Right ventricle myocardium inferior (tissue), 1 donor: ENCODE data around the gene MEP1B. TPM values are rescaled to one million over a fixed set of nuclear protein-coding genes. Genes with fewer than 3 reads are reported as not detected.
"Not testable (repeated sequence)": the region's sequence is repeated elsewhere in the genome, so short reads cannot be mapped to it uniquely, and the experiment has no call there.

Source experiments
- ATAC-seq: fragments of 200-7000 bp; cut with Tn5 transposase; one replicate; pipeline ENCODE4 v1.9.1; 2020; ENCODE audit warnings: mild to moderate bottlenecking, moderate library complexity
- DNase-seq: peaks from one replicate; pipeline ENCODE4 v3.0.0; 2021; ENCODE audit errors: missing footprints
- intact Hi-C: fragments of 100-400 bp; cut with DNase I; formaldehyde crosslinking; loops from one replicate; pipeline ENCODE4 v1.11.0; 2022
- long read RNA-seq: library from polyadenylated mRNA; unstranded; transcript quantifications from one replicate; pipeline ENCODE4 v2.0.0, GENCODE V29; 2021
- total RNA-seq: library from RNA; stranded (reverse); fragmentation: NEBNext Ultra II Directional; extraction: Animal tissue kit (Norgen Biotek cat#: 25700); gene quantifications from one replicate; pipeline ENCODE4 v1.2.1, GENCODE V29; 2021
- donor health status: DM: no; HTN: yes; CAD: no; lungs with severe emphysema.

MEP1B gene
- total RNA-seq, result not detected
- long read RNA-seq, result 0 reads

GRCh38 chr18:32189790-32190189 is at the start of gene MEP1B:
TSS of gene MEP1B (plus strand) at chr18:32190039. CDS start at chr18:32190071, 32 bp downstream.
- ATAC-seq (no peak), DNase-seq (no peak)
- intact Hi-C loops, result no loop called here

GRCh38 chr18:32148185-32148870 is 41.5 kb upstream of the MEP1B start:
- no peak for DNase-seq
- intact Hi-C loops, result no loop called here
- ATAC-seq, result no peak

- DNase-seq (no peak), ATAC-seq (no peak)
- intact Hi-C loops, result no loop called here
Observed at GRCh38 chr18:32152705-32153448, 37.0 kb upstream of the MEP1B start.

GRCh38 chr18:32156855-32157254 is 33.0 kb upstream of the MEP1B start:
- ATAC-seq (no peak), DNase-seq (no peak)
- intact Hi-C loops, result loop anchor here (5.0 kb wide), 2 partner anchors 115 to 315 kb away; partner anchors contain the start of gene GAREM1

GRCh38 chr18:32157580-32157979 is 32.3 kb upstream of the MEP1B start:
- DNase-seq, result no peak
- intact Hi-C loops, result loop anchor here (5.0 kb wide), 2 partner anchors 115 to 315 kb away; partner anchors contain the start of gene GAREM1
- no peak for ATAC-seq

GRCh38 chr18:32158108-32158624 is 31.7 kb upstream of the MEP1B start:
- DNase-seq (peak; percentile 78), ATAC-seq (peak; percentile 95)
- intact Hi-C loops, result loop anchor here (1.0 to 5.0 kb wide), 3 partner anchors 114 to 394 kb away; partner anchors contain the start of gene GAREM1

- ATAC-seq, DNase-seq: not testable (repeated sequence)
- intact Hi-C loops, result loop anchor here (1.0 to 5.0 kb wide), 3 partner anchors 114 to 394 kb away; partner anchors contain the start of gene GAREM1
Observed at GRCh38 chr18:32158631-32159030, 31.2 kb upstream of the MEP1B start.

GRCh38 chr18:32160547-32160946 is 29.3 kb upstream of the MEP1B start:
- intact Hi-C loops, result no loop called here
- DNase-seq, result no peak
- ATAC-seq, result no peak

GRCh38 chr18:32167980-32168730 is 21.7 kb upstream of the MEP1B start:
- DNase-seq, result no peak
- intact Hi-C loops, result no loop called here
- no peak for ATAC-seq

GRCh38 chr18:32173654-32174053 is 16.2 kb upstream of the MEP1B start:
- no peak for DNase-seq
- no peak for ATAC-seq
- intact Hi-C loops, result loop anchor here (10.0 kb wide), 1 partner anchor 61 kb away; no protein-coding TSS in a partner anchor

GRCh38 chr18:32174719-32175118 is 15.1 kb upstream of the MEP1B start:
- DNase-seq (no peak), ATAC-seq (no peak)
- intact Hi-C loops, result loop anchor here (10.0 kb wide), 1 partner anchor 60 kb away; no protein-coding TSS in a partner anchor

- intact Hi-C loops, result loop anchor here (10.0 kb wide), 1 partner anchor 60 kb away; no protein-coding TSS in a partner anchor
- ATAC-seq (peak; percentile 39), DNase-seq (no peak)
Observed at GRCh38 chr18:32175265-32175664, 14.6 kb upstream of the MEP1B start.

- intact Hi-C loops, result loop anchor here (10.0 kb wide), 1 partner anchor 58 kb away; no protein-coding TSS in a partner anchor
- not testable (repeated sequence) for DNase-seq, ATAC-seq
Observed at GRCh38 chr18:32176745-32177144, 13.1 kb upstream of the MEP1B start.

- no peak for ATAC-seq
- no peak for DNase-seq
- intact Hi-C loops, result loop anchor here (10.0 kb wide), 1 partner anchor 57 kb away; no protein-coding TSS in a partner anchor
Observed at GRCh38 chr18:32177530-32177929, 12.3 kb upstream of the MEP1B start.

- ATAC-seq (no peak), DNase-seq (no peak)
- intact Hi-C loops, result no loop called here
Observed at GRCh38 chr18:32183503-32183902, 6.3 kb upstream of the MEP1B start.

GRCh38 chr18:32190209-32190608 is 370 bp downstream of the MEP1B start:
- no peak for DNase-seq
- ATAC-seq, result no peak
- intact Hi-C loops, result no loop called here

GRCh38 chr18:32195881-32196815 is 6.3 kb downstream of the MEP1B start:
- DNase-seq (no peak), ATAC-seq (no peak)
- intact Hi-C loops, result no loop called here

GRCh38 chr18:32200766-32201165 is 10.9 kb downstream of the MEP1B start:
- no peak for ATAC-seq
- intact Hi-C loops, result no loop called here
- no peak for DNase-seq
